H1 (cell line): Measurements from ENCODE around the gene XPO6. TPM values are rescaled to one million over a fixed set of nuclear protein-coding genes. Genes with fewer than 3 reads are reported as not detected.

Experiments
- CTCF ChIA-PET: fragments of 300-600 bp; sonication (Branson Sonifier 250); formaldehyde crosslinking; loops from one replicate; lab custom pipeline; 2021; ENCODE audit not compliant: partially characterized antibody; lab: Charles Lee
- POLR2A ChIA-PET: fragments of 300-600 bp; sonication (Branson Sonifier 250); formaldehyde crosslinking; loops from one replicate; lab custom pipeline; 2021; ENCODE audit warnings: inconsistent platforms; ENCODE audit not compliant: partially characterized antibody; lab: Charles Lee
- DNase-seq, 2 experiments: peaks; one replicate each; pipeline versions ENCODE4 v3.0.0 to v3.0.0-alpha.2; 2010 to 2022; ENCODE audit warnings: low spot score in 2 of 2, low read depth in 1 of 2, mixed read lengths in 1 of 2
- FAIRE-seq: peaks from 2 replicates; lab custom pipeline; 2011; peaks lifted over from hg19 to GRCh38; lab: Jason Lieb, UNC
- H2AFZ ChIP-seq: 2 replicates; pipeline ENCODE4 v1.8.1; 2012; ENCODE audit warnings: low read length, inconsistent platforms
- H2AK5ac ChIP-seq: 2 replicates; pipeline ENCODE4 v1.6.1; 2013; ENCODE audit warnings: low read depth, low read length
- H2BK120ac ChIP-seq: replicated peaks from 2 replicates; pipeline ENCODE3; 2013; ENCODE audit warnings: low read depth, low read length, inconsistent platforms
- H2BK12ac ChIP-seq: 2 replicates; pipeline ENCODE4 v1.6.1; 2013; ENCODE audit warnings: low read depth, low read length
- H2BK15ac ChIP-seq: 2 replicates; pipeline ENCODE4 v1.6.1; 2013; ENCODE audit warnings: low read length
- H2BK20ac ChIP-seq: 2 replicates; pipeline ENCODE4 v1.6.1; 2013; ENCODE audit warnings: low read length
- H2BK5ac ChIP-seq: 2 replicates; pipeline ENCODE4 v1.6.1; 2013; ENCODE audit warnings: low read depth, low read length
- H3K14ac ChIP-seq: 2 replicates; pipeline ENCODE4 v1.6.1; 2013; ENCODE audit warnings: inconsistent platforms; ENCODE audit not compliant: insufficient read length
- H3K18ac ChIP-seq: 2 replicates; pipeline ENCODE4 v1.6.1; 2013; ENCODE audit warnings: low read length; ENCODE audit errors: extremely low read depth
- H3K23ac ChIP-seq: 2 replicates; pipeline ENCODE4 v1.6.1; 2013; ENCODE audit warnings: inconsistent platforms; ENCODE audit not compliant: insufficient read length
- H3K23me2 ChIP-seq: 2 replicates; pipeline ENCODE4 v1.6.1; 2013; ENCODE audit warnings: low read depth, low read length
- H3K27ac ChIP-seq: 2 replicates; pipeline ENCODE4 v1.6.1; 2011; ENCODE audit warnings: low read depth, low read length, inconsistent platforms
- H3K27me3 ChIP-seq, 4 experiments: replicated peaks in 1 of 4; 1 replicate in 1 of 4; 2 replicates in 3 of 4; pipeline versions ENCODE4 v1.6.1 to v1.8.1; 2011 to 2013; ENCODE audit warnings: low read length in 3 of 4, mild to moderate bottlenecking in 3 of 4, inconsistent platforms in 2 of 4, mixed read lengths in 2 of 4, moderate library complexity in 1 of 4; ENCODE audit not compliant: control insufficient read depth in 3 of 4, insufficient read depth in 3 of 4; ENCODE audit errors: extremely low read depth in 1 of 4
- H3K36me3 ChIP-seq, 4 experiments: 2 replicates each; pipeline versions ENCODE4 v1.6.1 to v1.8.1; 2011 to 2013; ENCODE audit warnings: mild to moderate bottlenecking in 4 of 4, low read length in 3 of 4, moderate library complexity in 2 of 4, control low read depth in 1 of 4, inconsistent platforms in 1 of 4; ENCODE audit not compliant: insufficient read depth in 4 of 4, control insufficient read depth in 2 of 4
- H3K4ac ChIP-seq: replicated peaks from 2 replicates; pipeline ENCODE3; 2013; ENCODE audit warnings: low read length, low read depth, mixed read lengths, inconsistent platforms; ENCODE audit not compliant: insufficient read length
- H3K4me1 ChIP-seq, 4 experiments: replicated peaks in 1 of 4; 1 replicate in 1 of 4; 2 replicates in 3 of 4; pipeline versions ENCODE4 v1.6.1 to v1.8.1; 2011 to 2013; ENCODE audit warnings: low read length in 3 of 4, inconsistent platforms in 2 of 4, mixed read lengths in 1 of 4; ENCODE audit not compliant: insufficient read depth in 4 of 4, control insufficient read depth in 3 of 4
- H3K4me2 ChIP-seq, 2 experiments: 2 replicates each; pipeline versions ENCODE4 v1.6.1 to v1.8.1; 2011 to 2013; ENCODE audit warnings: low read depth in 2 of 2, low read length in 2 of 2, control low read depth in 1 of 2, inconsistent platforms in 1 of 2, mild to moderate bottlenecking in 1 of 2; ENCODE audit not compliant: insufficient read depth in 1 of 2
- H3K4me3 ChIP-seq, 4 experiments: fragments of 200-600, 300-600 bp in 1 of 4; sonication (generic), shearing (Covaris generic), sonication (Bioruptor Twin) in 1 of 4; 2 replicates each; pipeline versions ENCODE4 v1.5.1 to v1.8.1; 2011 to 2016; ENCODE audit warnings: low read length in 4 of 4, low read depth in 3 of 4, control low read depth in 2 of 4, inconsistent platforms in 2 of 4, mild to moderate bottlenecking in 2 of 4, mixed read lengths in 1 of 4, moderate library complexity in 1 of 4; ENCODE audit not compliant: insufficient read depth in 2 of 4; ENCODE audit errors: extremely low read depth in 1 of 4
- H3K56ac ChIP-seq: replicated peaks from 2 replicates; pipeline ENCODE3; 2013; ENCODE audit warnings: low read depth, mild to moderate bottlenecking, mixed read lengths, low read length, inconsistent platforms; ENCODE audit not compliant: insufficient read length
- H3K79me1 ChIP-seq: 2 replicates; pipeline ENCODE4 v1.6.1; 2013; ENCODE audit warnings: low read depth, low read length, control low read depth
- H3K79me2 ChIP-seq, 2 experiments: 2 replicates each; pipeline versions ENCODE4 v1.6.1 to v1.8.1; 2012 to 2013; ENCODE audit warnings: low read length in 2 of 2, mild to moderate bottlenecking in 2 of 2, inconsistent platforms in 1 of 2; ENCODE audit not compliant: insufficient read depth in 2 of 2, control insufficient read depth in 1 of 2
- H3K9ac ChIP-seq, 4 experiments: replicated peaks in 1 of 4; 1 replicate in 1 of 4; 2 replicates in 3 of 4; pipeline versions ENCODE4 v1.6.1 to v1.8.1; 2011 to 2013; ENCODE audit warnings: low read depth in 3 of 4, low read length in 3 of 4, control low read depth in 2 of 4, mild to moderate bottlenecking in 2 of 4, moderate library complexity in 2 of 4, inconsistent platforms in 1 of 4; ENCODE audit errors: extremely low read depth in 1 of 4
- H3K9me3 ChIP-seq, 2 experiments: 2 replicates each; pipeline versions ENCODE4 v1.6.1 to v1.8.1; 2012 to 2013; ENCODE audit warnings: mild to moderate bottlenecking in 2 of 2, moderate library complexity in 2 of 2, control low read depth in 1 of 2, inconsistent platforms in 1 of 2, low read depth in 1 of 2, low read length in 1 of 2, mixed read lengths in 1 of 2; ENCODE audit not compliant: insufficient read depth in 2 of 2
- H4K20me1 ChIP-seq, 2 experiments: replicated peaks in 1 of 2; 2 replicates each; pipeline versions ENCODE3 to v1.8.1; 2011 to 2013; ENCODE audit warnings: inconsistent platforms in 2 of 2, low read length in 2 of 2, mild to moderate bottlenecking in 1 of 2; ENCODE audit not compliant: insufficient read depth in 2 of 2, control insufficient read depth in 1 of 2
- H4K5ac ChIP-seq: 2 replicates; pipeline ENCODE4 v1.6.1; 2013; ENCODE audit warnings: low read length, low read depth, mixed read lengths, inconsistent platforms; ENCODE audit not compliant: insufficient read length
- H4K8ac ChIP-seq: 2 replicates; pipeline ENCODE4 v1.8.0; 2013; ENCODE audit warnings: mild to moderate bottlenecking, moderate library complexity, low read length, inconsistent platforms; ENCODE audit not compliant: insufficient read depth; ENCODE audit errors: extremely low read depth
- H4K91ac ChIP-seq: replicated peaks from 2 replicates; pipeline ENCODE3; 2013; ENCODE audit warnings: low read length, mixed read lengths, inconsistent platforms; ENCODE audit not compliant: insufficient read length
- CBX5 ChIP-seq: fragments of 300-800, 300-1000 bp; sonication (generic); IDR thresholded peaks from 2 replicates; pipeline ENCODE4 v1.7.1; 2016; ENCODE audit warnings: antibody characterized with exemption, low read length, low read depth
- CTBP2 ChIP-seq: IDR thresholded peaks from 2 replicates; pipeline ENCODE4 v1.7.0; 2011; ENCODE audit warnings: borderline replicate concordance, mild to moderate bottlenecking, moderate library complexity, mixed read lengths, low read length; ENCODE audit not compliant: insufficient read depth, insufficient read length
- KDM1A ChIP-seq: fragments of 200-600, 300-600 bp; sonication (generic); IDR thresholded peaks from 2 replicates; pipeline ENCODE4 v1.7.1; 2016; ENCODE audit warnings: mild to moderate bottlenecking, low read length, borderline replicate concordance
- KDM4A ChIP-seq: IDR thresholded peaks from one replicate; pipeline ENCODE4 v1.7.1; 2012; ENCODE audit warnings: low read depth, mild to moderate bottlenecking, moderate library complexity, low read length, inconsistent platforms; ENCODE audit not compliant: severe bottlenecking
- RAD21 ChIP-seq, 2 experiments: IDR thresholded peaks in 1 of 2; conservative IDR thresholded peaks in 1 of 2; 2 replicates each; pipeline ENCODE4 v1.6.1; 2011; ENCODE audit warnings: low read depth in 2 of 2, low read length in 2 of 2, improper control_type of control experiment in 1 of 2, inconsistent platforms in 1 of 2, mild to moderate bottlenecking in 1 of 2, moderate library complexity in 1 of 2
- RBBP5 ChIP-seq: IDR thresholded peaks from 2 replicates; pipeline ENCODE4 v1.7.1; 2012; ENCODE audit warnings: low read depth, mild to moderate bottlenecking, inconsistent platforms, low read length, moderate library complexity, borderline replicate concordance
- RXRA ChIP-seq: IDR thresholded peaks from 2 replicates; pipeline ENCODE4 v1.6.1; 2011; ENCODE audit warnings: low read depth, mild to moderate bottlenecking, low read length, moderate library complexity; ENCODE audit not compliant: insufficient read depth
- TEAD4 ChIP-seq: IDR thresholded peaks from 2 replicates; pipeline ENCODE4 v1.6.1; 2012; ENCODE audit warnings: low read depth, low read length, inconsistent platforms, mixed read lengths
- WGBS, 2 experiments: shearing (Covaris generic) in 1 of 2; methylation state at CpG; one replicate each; pipeline versions ENCODE4 v1.1.6 to v1.1.7; 2013 to 2015; ENCODE audit warnings: low lambda C conversion rate in 2 of 2, mixed read lengths in 2 of 2, inconsistent platforms in 1 of 2, low coverage in 1 of 2, missing lambda C conversion rate in 1 of 2; ENCODE audit not compliant: insufficient replicate concordance in 2 of 2, insufficient coverage in 1 of 2, insufficient read length in 1 of 2; ENCODE audit errors: extremely low coverage in 1 of 2, missing lambda C conversion rate in 1 of 2; 5-methylcytosine and 5-hydroxymethylcytosine counted together
- polyA plus RNA-seq, 7 experiments: library from polyadenylated mRNA; depleted of rRNA in 3 of 7; stranded (reverse) in 5 of 7; unstranded in 2 of 7; fragments of >200 nt in 5 of 7; fragments of 200-250 nt in 2 of 7; gene quantifications; 1 replicate in 5 of 7; 2 replicates in 1 of 7; 4 replicates in 1 of 7; pipeline versions ENCODE4 v1.2.1 to v1.2.3, GENCODE V29; 2011 to 2013; ENCODE audit warnings: missing spikeins in 2 of 7, mixed read lengths in 2 of 7
- total RNA-seq: library from RNA; stranded (reverse); fragmentation: NEBNext Ultra II Directional; extraction: Animal tissue kit (Norgen Biotek cat#: 25700); gene quantifications from 2 replicates; pipeline ENCODE4 v1.2.1, GENCODE V29; 2021

XPO6 gene
- total and polyA plus RNA-seq, 2 of the 8 experiments (the other 6 are each of a cell fraction or from before 2014, with no cell fraction given), result 152 to 254 TPM

DNA sequence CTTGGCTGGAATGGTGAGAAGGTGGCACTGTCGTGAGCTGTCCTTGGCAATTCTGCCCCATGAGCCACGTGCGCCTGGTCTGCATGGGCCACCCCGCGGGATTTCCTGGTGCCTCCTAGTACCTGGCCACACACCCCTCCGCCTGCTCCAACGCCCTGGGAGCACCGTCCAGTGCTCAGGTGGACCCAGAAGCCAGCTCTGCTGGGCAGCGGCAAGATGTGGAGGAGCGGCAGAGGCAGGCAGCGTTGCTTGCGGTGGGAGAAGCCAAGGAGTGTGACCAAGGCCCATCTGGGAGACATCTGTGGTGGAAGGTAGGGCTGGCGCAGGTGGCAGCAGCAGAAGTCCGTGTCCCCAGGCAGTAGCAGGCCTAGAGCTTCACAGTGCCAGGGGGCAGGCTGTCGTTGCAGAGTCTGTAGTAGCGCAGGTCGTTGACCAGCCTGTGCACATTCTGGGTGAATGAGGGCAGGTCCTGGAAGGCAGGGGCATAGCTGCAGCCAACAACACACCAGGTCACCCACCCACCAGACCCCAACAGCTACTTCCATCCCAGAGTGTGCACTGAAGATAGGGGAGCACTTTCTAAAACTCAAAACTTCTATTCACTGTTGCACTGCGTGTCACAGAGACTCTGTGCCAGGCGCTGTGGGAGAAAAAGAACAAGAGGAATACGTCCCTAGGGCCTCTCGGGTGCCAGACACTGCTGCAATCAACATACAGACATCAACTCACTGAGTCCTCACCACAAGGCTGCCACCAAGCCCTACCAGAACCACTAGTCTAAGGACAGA, 113.4 kb downstream of the XPO6 start:
- H3K27me3 ChIP-seq, result no peaks in the 10 kb centered on the region
- H2BK20ac ChIP-seq, result no peak overlapping the region
- no peak overlapping the region for H4K91ac ChIP-seq
- H3K9ac ChIP-seq, result no peak overlapping the region
- no peak overlapping the region for H2AFZ ChIP-seq
- no peak overlapping the region for H3K4me2 ChIP-seq
- peaks cover 0 to 7% (median 2%) of the 10 kb centered on the region in 4 experiments; a peak in 5 of 7 replicates for H3K4me1 ChIP-seq
- no peak overlapping the region for H3K18ac ChIP-seq
- no peak overlapping the region for H3K4me3 ChIP-seq
- no peak overlapping the region for H3K14ac ChIP-seq
- H2AK5ac ChIP-seq, result no peak overlapping the region
- H3K79me2 ChIP-seq, result no peaks in the 10 kb centered on the region
- DNase-seq (no peak), FAIRE-seq (no peak)
- H3K23ac ChIP-seq, result no peak overlapping the region
- H4K5ac ChIP-seq, result no peak overlapping the region
- H3K9me3 ChIP-seq, result no peaks in the 10 kb centered on the region
- H3K23me2 ChIP-seq, result no peaks in the 10 kb centered on the region
- peaks cover 0 to 12% of the 10 kb centered on the region in 2 experiments for H4K20me1 ChIP-seq
- H3K4ac ChIP-seq, result no peak overlapping the region
- no peak overlapping the region for H2BK15ac ChIP-seq
- no peak overlapping the region for H2BK120ac ChIP-seq
- ChIA-PET CTCF (interaction anchor here (0.6 to 1.3 kb wide), 4 partner anchors 8 to 126 kb away, joined by 3 to 4 read pairs (median 3); no protein-coding TSS in a partner anchor), POLR2A (interaction anchor here (1.4 kb wide), 1 partner anchor 12 kb away, joined by 6 read pairs; no protein-coding TSS in a partner anchor)
- H3K56ac ChIP-seq, result no peak overlapping the region
- H3K36me3 ChIP-seq, result peaks cover 19 to 46% (median 31%) of the 10 kb centered on the region in 4 experiments
- H3K79me1 ChIP-seq, result no peaks in the 10 kb centered on the region; the same call in 1 of the 2 replicates
- H3K27ac ChIP-seq, result no peak overlapping the region
- H2BK12ac ChIP-seq, result no peak overlapping the region
- WGBS, 2 experiments, result 94% methylated on average over 21 of the region's 21 CpGs; no CpG with 5 or more reads in 1 of the 2 experiments
- H2BK5ac ChIP-seq, result no peak overlapping the region
- H4K8ac ChIP-seq, result peak overlapping the region; percentile 3; the same call in 1 of the 2 replicates
- TF ChIP-seq CTBP2, result no peak
- TF ChIP-seq RAD21 (IDR thresholded peaks at IDR 0.05 in 1 of 2, conservative IDR thresholded peaks at IDR 0.05 in 1 of 2; ENCODE audit: low read depth in 2 of 2, low read length in 2 of 2), result no peak
- no peak for TF ChIP-seq RXRA
- no peak for TF ChIP-seq KDM1A
- TF ChIP-seq KDM4A, result no peak
- no peak for TF ChIP-seq TEAD4
- no peak for TF ChIP-seq RBBP5
- TF ChIP-seq CBX5, result no peak
